HCT116 (cell line): ENCODE data around the gene RTN1. TPM values are rescaled to one million over a fixed set of nuclear protein-coding genes. Genes with fewer than 3 reads are reported as not detected.

ENCODE experiments used
- ATAC-seq: fragments of 200-7000 bp; cut with Tn5 transposase; 2 replicates; pipeline ENCODE4 v1.9.1; 2020; ENCODE audit warnings: mild to moderate bottlenecking, moderate library complexity
- BruUV-seq: library from RNA; stranded (reverse); fragments of 400-500 nt; replicated peaks from 2 replicates; lab custom pipeline; 2021; lab: Mats Ljungman, UMichigan
- CTCF ChIA-PET: fragments of 300-600 bp; sonication (Branson Sonifier 250); formaldehyde crosslinking; loops from one replicate; lab custom pipeline; 2021; ENCODE audit warnings: antibody characterized with exemption; lab: Charles Lee
- POLR2A ChIA-PET: fragments of 300-600, 350-600 bp; sonication (Branson Sonifier 250); formaldehyde crosslinking; loops from one replicate; lab custom pipeline; 2021; ENCODE audit warnings: antibody characterized with exemption; lab: Charles Lee
- RAD21 ChIA-PET, 2 experiments: fragments of 300-600 bp; sonication (Branson Sonifier 250); formaldehyde crosslinking; loops; one replicate each; lab custom pipeline; 2023; ENCODE audit warnings: low total read pairs in 2 of 2; ENCODE audit not compliant: uncharacterized antibody in 2 of 2, unreplicated experiment in 2 of 2, low non-redundant PET in 1 of 2; lab: Charles Lee
- DNase-seq: peaks from one replicate; pipeline ENCODE4 v3.0.0-alpha.2; 2010; ENCODE audit warnings: low read depth, low spot score
- H2AFZ ChIP-seq: fragments of 200-600 bp; shearing (Covaris generic), sonication (generic); 2 replicates; pipeline ENCODE4 v1.6.1; 2017; ENCODE audit warnings: low read depth, mixed run types, mixed read lengths, antibody characterized with exemption, low read length; ENCODE audit not compliant: poor library complexity, severe bottlenecking
- H3K27ac ChIP-seq: 2 replicates; pipeline ENCODE4 v1.5.1; 2012; ENCODE audit warnings: low read depth, low read length
- H3K27me3 ChIP-seq: fragments of 200-600 bp; sonication (generic); 2 replicates; pipeline ENCODE4 v1.6.1; 2016; ENCODE audit warnings: mixed run types, low read length, mixed read lengths; ENCODE audit not compliant: insufficient read depth
- H3K36me3 ChIP-seq, 2 experiments: fragments of 200-500 bp in 1 of 2; fragments of 200-600 bp in 1 of 2; sonication (Bioruptor generic) in 1 of 2; sonication (generic) in 1 of 2; 2 replicates each; pipeline versions ENCODE4 v1.5.1 to v1.6.1; 2014 to 2016; ENCODE audit warnings: low read length in 2 of 2, inconsistent platforms in 1 of 2, mixed read lengths in 1 of 2, mixed run types in 1 of 2; ENCODE audit not compliant: insufficient read depth in 2 of 2, control insufficient read depth in 1 of 2
- H3K4me1 ChIP-seq, 2 experiments: fragments of 200-600 bp in 1 of 2; sonication (generic) in 1 of 2; 2 replicates each; pipeline versions ENCODE4 v1.5.1 to v1.6.1; 2012 to 2017; ENCODE audit warnings: low read length in 2 of 2, inconsistent platforms in 1 of 2, mild to moderate bottlenecking in 1 of 2, mixed read lengths in 1 of 2, mixed run types in 1 of 2, moderate library complexity in 1 of 2; ENCODE audit not compliant: insufficient read depth in 2 of 2, control insufficient read depth in 1 of 2
- H3K4me2 ChIP-seq: fragments of 200-600 bp; sonication (generic); 2 replicates; pipeline ENCODE4 v1.6.1; 2017; ENCODE audit warnings: mixed run types, low read length, mixed read lengths
- H3K4me3 ChIP-seq, 2 experiments: fragments of 200-600 bp in 1 of 2; sonication (generic) in 1 of 2; replicated peaks in 1 of 2; 2 replicates each; pipeline ENCODE4 v1.5.1; 2011 to 2016; ENCODE audit warnings: low read length in 2 of 2, control low read depth in 1 of 2, low read depth in 1 of 2, mild to moderate bottlenecking in 1 of 2, mixed read lengths in 1 of 2, mixed run types in 1 of 2
- H3K79me2 ChIP-seq: fragments of 200-600 bp; sonication (generic); 2 replicates; pipeline ENCODE4 v1.6.1; 2017; ENCODE audit warnings: mild to moderate bottlenecking, mixed run types, low read length, moderate library complexity, mixed read lengths; ENCODE audit not compliant: insufficient read depth
- H3K9ac ChIP-seq: fragments of 200-600 bp; sonication (generic); 2 replicates; pipeline ENCODE4 v1.6.1; 2016; ENCODE audit warnings: low read length, mixed read lengths
- H3K9me2 ChIP-seq: fragments of 200-600 bp; sonication (generic), shearing (Covaris generic); 2 replicates; pipeline ENCODE4 v1.6.1; 2017; ENCODE audit warnings: mixed run types, mild to moderate bottlenecking, moderate library complexity; ENCODE audit not compliant: insufficient read depth
- H3K9me3 ChIP-seq, 2 experiments: fragments of 200-500 bp in 1 of 2; fragments of 200-600 bp in 1 of 2; sonication (Bioruptor generic) in 1 of 2; sonication (generic) in 1 of 2; 2 replicates each; pipeline ENCODE4 v1.6.1; 2014 to 2017; ENCODE audit warnings: low read length in 2 of 2, mixed read lengths in 2 of 2, inconsistent platforms in 1 of 2, low read depth in 1 of 2, mild to moderate bottlenecking in 1 of 2, mixed run types in 1 of 2, moderate library complexity in 1 of 2; ENCODE audit not compliant: control insufficient read depth in 1 of 2, insufficient read depth in 1 of 2
- H4K20me1 ChIP-seq: fragments of 200-600 bp; sonication (generic), shearing (Covaris generic); 2 replicates; pipeline ENCODE4 v1.6.1; 2017; ENCODE audit warnings: mixed run types, mild to moderate bottlenecking, moderate library complexity; ENCODE audit not compliant: insufficient read depth
- CBX3 ChIP-seq: IDR thresholded peaks from 2 replicates; pipeline ENCODE4 v1.6.1; 2012; ENCODE audit warnings: low read depth
- CEBPB ChIP-seq: IDR thresholded peaks from 2 replicates; pipeline ENCODE4 v1.6.1; 2012; ENCODE audit warnings: low read depth
- EGR1 ChIP-seq: IDR thresholded peaks from 2 replicates; pipeline ENCODE4 v1.6.1; 2012; ENCODE audit warnings: low read depth
- ELF1 ChIP-seq: IDR thresholded peaks from 2 replicates; pipeline ENCODE4 v1.6.1; 2012; ENCODE audit warnings: low read depth, borderline replicate concordance
- EZH2phosphoT487 ChIP-seq: fragments of 200-600 bp; IDR thresholded peaks from 2 replicates; pipeline ENCODE4 v1.6.1; 2018; ENCODE audit warnings: antibody characterized with exemption, borderline replicate concordance
- POLR2AphosphoS5 ChIP-seq: IDR thresholded peaks from 2 replicates; pipeline ENCODE4 v1.6.1; 2011; ENCODE audit warnings: mild to moderate bottlenecking, low read depth, low read length, moderate library complexity
- SIN3A ChIP-seq: IDR thresholded peaks from 2 replicates; pipeline ENCODE4 v1.6.1; 2012; ENCODE audit warnings: low read depth
- SP1 ChIP-seq: IDR thresholded peaks from 2 replicates; pipeline ENCODE4 v1.6.1; 2012; ENCODE audit warnings: low read depth
- SRF ChIP-seq: IDR thresholded peaks from 2 replicates; pipeline ENCODE4 v1.6.1; 2012; ENCODE audit warnings: low read depth
- YY1 ChIP-seq: IDR thresholded peaks from 2 replicates; pipeline ENCODE4 v1.6.1; 2011; ENCODE audit warnings: low read length, low read depth, moderate library complexity, mild to moderate bottlenecking; ENCODE audit not compliant: insufficient replicate concordance; ENCODE audit errors: extremely low read depth
- ZFX ChIP-seq: fragments of 450-650 bp; IDR thresholded peaks from 2 replicates; pipeline ENCODE4 v1.6.1; 2017
- ZNF274 ChIP-seq: fragments of 200-500 bp; sonication (Bioruptor generic); IDR thresholded peaks from 2 replicates; pipeline ENCODE4 v1.6.1; 2014; ENCODE audit warnings: mild to moderate bottlenecking, low read depth, low read length, inconsistent platforms
- intact Hi-C: fragments of 100-400 bp; cut with micrococcal nuclease; formaldehyde crosslinking; loops from 2 replicates; pipeline ENCODE4 v1.10.0; 2022
- total RNA-seq: library from RNA; stranded (reverse); gene quantifications from one replicate; pipeline ENCODE4 v1.2.1, GENCODE V29; 2021; ENCODE audit not compliant: unreplicated experiment
- TF ChIP-seq, protein P1 (sequence below), 3 experiments: fragments of 200-600 bp in 1 of 3; sonication (generic) in 1 of 3; IDR thresholded peaks in 2 of 3; conservative IDR thresholded peaks in 1 of 3; 2 replicates each; pipeline ENCODE4 v1.5.1; 2012 to 2017; ENCODE audit warnings: low read depth in 2 of 3, low read length in 2 of 3, antibody characterized with exemption in 1 of 3, borderline replicate concordance in 1 of 3, control low read depth in 1 of 3, mild to moderate bottlenecking in 1 of 3, mixed read lengths in 1 of 3, mixed run types in 1 of 3, moderate library complexity in 1 of 3; ENCODE audit not compliant: insufficient read depth in 1 of 3

RTN1 gene
- total RNA-seq, 1 experiment from 2014 or later = 0.57 TPM

GRCh38 chr14:59831121-59831730, 39.4 kb downstream of the RTN1 start:
- Histone ChIP-seq H3K4me1 (peaks cover 0 to 11% of the 10 kb centered on the region in 2 experiments; a peak in 2 of 4 replicates), H4K20me1 (no peaks in the 10 kb centered on the region), H3K27ac (no peak overlapping the region), H3K9me3 (no peaks in the 10 kb centered on the region), H3K27me3 (peaks cover 4% of the 10 kb centered on the region; the same call in 1 of the 2 replicates), H3K9me2 (peaks cover 3% of the 10 kb centered on the region; the same call in 1 of the 2 replicates), H3K4me2 (no peak overlapping the region), H2AFZ (no peak overlapping the region), H3K4me3 (no peak overlapping the region), H3K9ac (no peak overlapping the region), H3K36me3 (no peaks in the 10 kb centered on the region), H3K79me2 (no peaks in the 10 kb centered on the region)
- intact Hi-C loops = no loop called here
- ChIA-PET POLR2A (no interaction called here), RAD21 (no interaction called here), CTCF (no interaction called here)
- DNase-seq = no peak
- no peak for ATAC-seq
- BruUV-seq = no TSS peak
- no peak for TF ChIP-seq EZH2phosphoT487
- no peak for TF ChIP-seq POLR2AphosphoS5
- no peak for TF ChIP-seq ZNF274
- no peak for TF ChIP-seq CEBPB
- TF ChIP-seq SIN3A = no peak
- no peak for TF ChIP-seq SRF
- no peak for TF ChIP-seq EGR1
- TF ChIP-seq ZFX = no peak
- TF ChIP-seq, protein P1, sequence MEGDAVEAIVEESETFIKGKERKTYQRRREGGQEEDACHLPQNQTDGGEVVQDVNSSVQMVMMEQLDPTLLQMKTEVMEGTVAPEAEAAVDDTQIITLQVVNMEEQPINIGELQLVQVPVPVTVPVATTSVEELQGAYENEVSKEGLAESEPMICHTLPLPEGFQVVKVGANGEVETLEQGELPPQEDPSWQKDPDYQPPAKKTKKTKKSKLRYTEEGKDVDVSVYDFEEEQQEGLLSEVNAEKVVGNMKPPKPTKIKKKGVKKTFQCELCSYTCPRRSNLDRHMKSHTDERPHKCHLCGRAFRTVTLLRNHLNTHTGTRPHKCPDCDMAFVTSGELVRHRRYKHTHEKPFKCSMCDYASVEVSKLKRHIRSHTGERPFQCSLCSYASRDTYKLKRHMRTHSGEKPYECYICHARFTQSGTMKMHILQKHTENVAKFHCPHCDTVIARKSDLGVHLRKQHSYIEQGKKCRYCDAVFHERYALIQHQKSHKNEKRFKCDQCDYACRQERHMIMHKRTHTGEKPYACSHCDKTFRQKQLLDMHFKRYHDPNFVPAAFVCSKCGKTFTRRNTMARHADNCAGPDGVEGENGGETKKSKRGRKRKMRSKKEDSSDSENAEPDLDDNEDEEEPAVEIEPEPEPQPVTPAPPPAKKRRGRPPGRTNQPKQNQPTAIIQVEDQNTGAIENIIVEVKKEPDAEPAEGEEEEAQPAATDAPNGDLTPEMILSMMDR (IDR thresholded peaks at IDR 0.05 in 2 of 3, conservative IDR thresholded peaks at IDR 0.05 in 1 of 3; ENCODE audit: borderline replicate concordance in 1 of 3, insufficient read depth in 1 of 3, low read depth in 2 of 3, low read length in 2 of 3) = no peak
- TF ChIP-seq ELF1 = no peak
- TF ChIP-seq SP1 = no peak
- TF ChIP-seq CBX3 = no peak
- no peak for TF ChIP-seq YY1
